ENCODE results near the gene ST14.

DNA sequence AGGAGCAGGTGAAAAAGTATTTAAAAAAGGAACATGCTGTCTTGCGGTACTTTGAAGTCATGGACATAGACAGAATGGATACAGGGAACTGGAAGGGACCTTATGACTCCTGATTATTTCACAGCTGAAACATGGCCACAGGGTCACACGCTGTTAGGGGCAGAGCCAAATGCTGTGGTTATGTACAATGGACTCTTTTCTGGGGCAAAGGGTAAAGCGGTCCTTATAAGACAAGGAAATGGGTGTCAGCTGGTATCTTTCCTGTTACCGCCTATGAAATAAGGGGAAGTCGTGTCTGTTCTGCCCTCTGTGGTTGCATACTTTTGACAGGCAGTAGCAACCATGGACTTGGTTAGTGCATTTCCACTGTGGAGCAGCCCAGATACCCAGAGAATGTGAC, 12.8 kb upstream of the ST14 start:
- TF ChIP-seq, protein P1, sequence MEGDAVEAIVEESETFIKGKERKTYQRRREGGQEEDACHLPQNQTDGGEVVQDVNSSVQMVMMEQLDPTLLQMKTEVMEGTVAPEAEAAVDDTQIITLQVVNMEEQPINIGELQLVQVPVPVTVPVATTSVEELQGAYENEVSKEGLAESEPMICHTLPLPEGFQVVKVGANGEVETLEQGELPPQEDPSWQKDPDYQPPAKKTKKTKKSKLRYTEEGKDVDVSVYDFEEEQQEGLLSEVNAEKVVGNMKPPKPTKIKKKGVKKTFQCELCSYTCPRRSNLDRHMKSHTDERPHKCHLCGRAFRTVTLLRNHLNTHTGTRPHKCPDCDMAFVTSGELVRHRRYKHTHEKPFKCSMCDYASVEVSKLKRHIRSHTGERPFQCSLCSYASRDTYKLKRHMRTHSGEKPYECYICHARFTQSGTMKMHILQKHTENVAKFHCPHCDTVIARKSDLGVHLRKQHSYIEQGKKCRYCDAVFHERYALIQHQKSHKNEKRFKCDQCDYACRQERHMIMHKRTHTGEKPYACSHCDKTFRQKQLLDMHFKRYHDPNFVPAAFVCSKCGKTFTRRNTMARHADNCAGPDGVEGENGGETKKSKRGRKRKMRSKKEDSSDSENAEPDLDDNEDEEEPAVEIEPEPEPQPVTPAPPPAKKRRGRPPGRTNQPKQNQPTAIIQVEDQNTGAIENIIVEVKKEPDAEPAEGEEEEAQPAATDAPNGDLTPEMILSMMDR (IDR thresholded peaks at IDR 0.05), result no peak
- TF ChIP-seq EZH2 (IDR thresholded peaks at IDR 0.05; ENCODE audit: borderline replicate concordance, insufficient read depth, low read depth, low read length, poor library complexity, severe bottlenecking), result no peak
